Fibroblast of lung (primary cell): ENCODE measurements around the gene GPX8. TPM values are rescaled to one million over a fixed set of nuclear protein-coding genes. Genes with fewer than 3 reads are reported as not detected.

ENCODE experiments used
- DNase-seq, 2 donors: peaks; one replicate each; pipeline versions ENCODE4 v3.0.0 to v3.0.0-alpha.2; 2010; ENCODE audit warnings: low read depth in 2 of 2
- H2AFZ ChIP-seq: 2 replicates; pipeline ENCODE4 v1.5.1; 2012; ENCODE audit warnings: low read length, control low read depth, inconsistent platforms
- H3K27ac ChIP-seq: 2 replicates; pipeline ENCODE4 v1.5.1; 2011; ENCODE audit warnings: low read length, control low read depth; ENCODE audit not compliant: insufficient read depth
- H3K27me3 ChIP-seq: 2 replicates; pipeline ENCODE4 v1.5.1; 2011; ENCODE audit warnings: mild to moderate bottlenecking, low read length; ENCODE audit not compliant: control insufficient read depth, insufficient read depth
- H3K36me3 ChIP-seq: 2 replicates; pipeline ENCODE4 v1.5.1; 2011; ENCODE audit warnings: low read length; ENCODE audit not compliant: control insufficient read depth, insufficient read depth
- H3K4me1 ChIP-seq: 2 replicates; pipeline ENCODE4 v1.5.1; 2011; ENCODE audit warnings: low read length; ENCODE audit not compliant: control insufficient read depth, insufficient read depth; ENCODE audit errors: extremely low read depth
- H3K4me2 ChIP-seq: 2 replicates; pipeline ENCODE4 v1.5.1; 2011; ENCODE audit warnings: low read length, control low read depth; ENCODE audit not compliant: insufficient read depth; ENCODE audit errors: extremely low read depth
- H3K4me3 ChIP-seq, 4 experiments: fragments of 200-600 bp in 1 of 4; sonication (generic) in 1 of 4; replicated peaks in 1 of 4; 2 replicates each; pipeline ENCODE4 v1.5.1; 2011 to 2016; ENCODE audit warnings: low read length in 4 of 4, low read depth in 3 of 4, mild to moderate bottlenecking in 3 of 4, control low read depth in 2 of 4, inconsistent platforms in 1 of 4, mixed read lengths in 1 of 4; ENCODE audit not compliant: insufficient read depth in 1 of 4; ENCODE audit errors: control extremely low read depth in 1 of 4
- H3K79me2 ChIP-seq: 2 replicates; pipeline ENCODE4 v1.5.1; 2012; ENCODE audit warnings: mild to moderate bottlenecking, low read length, inconsistent platforms; ENCODE audit not compliant: control insufficient read depth, insufficient read depth
- H3K9ac ChIP-seq: 2 replicates; pipeline ENCODE4 v1.5.1; 2011; ENCODE audit warnings: mild to moderate bottlenecking, low read length, control low read depth; ENCODE audit not compliant: insufficient read depth
- H3K9me3 ChIP-seq: 2 replicates; pipeline ENCODE4 v1.5.1; 2012; ENCODE audit warnings: low read depth, low read length; ENCODE audit not compliant: control insufficient read depth, insufficient read depth
- H4K20me1 ChIP-seq: 2 replicates; pipeline ENCODE4 v1.5.1; 2011; ENCODE audit warnings: low read length; ENCODE audit not compliant: control insufficient read depth, insufficient read depth; ENCODE audit errors: extremely low read depth
- EZH2 ChIP-seq: IDR thresholded peaks from 2 replicates; pipeline ENCODE4 v1.5.1; 2012; ENCODE audit warnings: low read length, control low read depth, mild to moderate bottlenecking; ENCODE audit errors: missing control alignments
- polyA plus RNA-seq, 2 donors: library from polyadenylated mRNA; depleted of rRNA in 1 of 2; stranded (reverse) in 1 of 2; unstranded in 1 of 2; fragments of >200 nt; gene quantifications; 2 replicates each; pipeline ENCODE4 v1.2.1, GENCODE V29; 2011 to 2012; ENCODE audit warnings: missing spikeins in 1 of 2
- total RNA-seq: library from RNA; depleted of rRNA; stranded (reverse); fragments of >200 nt; gene quantifications from 2 replicates; pipeline ENCODE4 v1.2.1, GENCODE V29; 2014
- TF ChIP-seq, protein P1 (sequence below), 2 donors: IDR thresholded peaks in 1 of 2; conservative IDR thresholded peaks in 1 of 2; 1 replicate in 1 of 2; 2 replicates in 1 of 2; pipeline ENCODE4 v1.5.1; 2011 to 2012; ENCODE audit warnings: low read length in 2 of 2, control low read depth in 1 of 2, inconsistent platforms in 1 of 2, low read depth in 1 of 2, mild to moderate bottlenecking in 1 of 2

Gene GPX8
- total and polyA plus RNA-seq, 2 donors (not counting 1 experiment from before 2014, with no cell fraction given): 84.7 to 241 TPM

DNA sequence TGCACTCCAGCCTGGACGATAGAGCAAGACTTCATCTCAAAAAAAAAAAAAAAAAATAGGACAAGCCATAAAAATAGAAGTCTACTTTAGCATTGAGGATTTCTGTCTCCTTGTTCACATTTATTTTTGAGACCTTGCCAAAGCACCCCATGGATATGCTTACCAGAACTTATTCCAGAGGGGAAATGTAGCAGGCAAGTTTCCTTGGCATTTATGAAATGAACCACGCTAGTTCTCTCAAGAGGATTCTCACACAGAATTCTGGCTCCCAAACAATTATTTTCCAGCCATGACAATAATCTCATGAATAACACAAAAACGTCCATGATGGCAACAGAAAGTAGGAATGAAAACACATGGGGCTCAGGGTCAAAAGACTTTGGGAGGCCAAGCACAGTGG lies 23.4 kb upstream of the GPX8 start:
- no peak overlapping the region for H3K9ac ChIP-seq
- H3K36me3 ChIP-seq: no peaks in the 10 kb centered on the region
- H2AFZ ChIP-seq: no peak overlapping the region
- no peak for TF ChIP-seq EZH2
- TF ChIP-seq, protein P1, sequence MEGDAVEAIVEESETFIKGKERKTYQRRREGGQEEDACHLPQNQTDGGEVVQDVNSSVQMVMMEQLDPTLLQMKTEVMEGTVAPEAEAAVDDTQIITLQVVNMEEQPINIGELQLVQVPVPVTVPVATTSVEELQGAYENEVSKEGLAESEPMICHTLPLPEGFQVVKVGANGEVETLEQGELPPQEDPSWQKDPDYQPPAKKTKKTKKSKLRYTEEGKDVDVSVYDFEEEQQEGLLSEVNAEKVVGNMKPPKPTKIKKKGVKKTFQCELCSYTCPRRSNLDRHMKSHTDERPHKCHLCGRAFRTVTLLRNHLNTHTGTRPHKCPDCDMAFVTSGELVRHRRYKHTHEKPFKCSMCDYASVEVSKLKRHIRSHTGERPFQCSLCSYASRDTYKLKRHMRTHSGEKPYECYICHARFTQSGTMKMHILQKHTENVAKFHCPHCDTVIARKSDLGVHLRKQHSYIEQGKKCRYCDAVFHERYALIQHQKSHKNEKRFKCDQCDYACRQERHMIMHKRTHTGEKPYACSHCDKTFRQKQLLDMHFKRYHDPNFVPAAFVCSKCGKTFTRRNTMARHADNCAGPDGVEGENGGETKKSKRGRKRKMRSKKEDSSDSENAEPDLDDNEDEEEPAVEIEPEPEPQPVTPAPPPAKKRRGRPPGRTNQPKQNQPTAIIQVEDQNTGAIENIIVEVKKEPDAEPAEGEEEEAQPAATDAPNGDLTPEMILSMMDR (conservative IDR thresholded peaks at IDR 0.05 in 1 of 2, IDR thresholded peaks at IDR 0.05 in 1 of 2; ENCODE audit: low read depth in 1 of 2, low read length in 2 of 2): no peak
- no peaks in the 10 kb centered on the region for H3K9me3 ChIP-seq
- no peak overlapping the region for H3K4me2 ChIP-seq
- H3K4me1 ChIP-seq: no peaks in the 10 kb centered on the region
- DNase-seq: no peak
- no peak overlapping the region for H3K27ac ChIP-seq
- no peaks in the 10 kb centered on the region for H3K27me3 ChIP-seq
- no peaks in the 10 kb centered on the region for H4K20me1 ChIP-seq
- no peak overlapping the region for H3K4me3 ChIP-seq
- H3K79me2 ChIP-seq: no peaks in the 10 kb centered on the region

DNA sequence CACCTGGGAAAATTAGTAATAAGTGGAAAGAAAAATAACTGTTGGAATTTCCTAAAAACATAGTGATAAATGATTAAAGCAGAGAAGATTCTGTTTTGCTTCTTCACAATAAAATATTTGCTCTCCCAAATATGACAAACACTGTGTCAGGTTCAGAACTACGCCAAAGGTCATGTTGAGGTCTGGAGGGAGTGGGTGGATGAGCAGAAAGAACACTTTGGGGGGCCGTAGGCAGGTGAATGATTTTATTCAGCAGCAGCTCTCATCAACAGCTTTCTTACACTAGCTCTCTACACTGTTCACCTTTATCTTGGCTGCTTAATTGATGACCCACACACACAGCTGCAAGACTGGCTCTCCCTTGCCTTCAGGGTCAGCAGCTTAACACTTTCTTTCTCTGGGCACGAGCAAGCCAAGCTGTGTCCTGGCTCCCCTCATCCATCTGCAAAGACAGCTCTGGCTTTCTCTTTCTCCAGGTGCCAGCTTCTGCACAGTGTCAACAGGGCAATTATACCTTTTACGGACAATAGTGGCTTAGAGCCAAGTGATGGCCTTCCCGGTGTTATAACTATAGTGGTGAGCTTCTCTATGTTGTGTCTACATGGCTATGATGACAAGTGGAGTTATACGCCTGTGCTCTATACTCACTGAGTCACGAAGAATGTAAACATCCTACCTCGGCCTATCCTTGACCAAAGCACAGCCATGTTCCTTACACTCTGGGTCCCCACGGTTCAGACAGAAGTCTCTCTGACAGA lies 18.9 kb upstream of the GPX8 start:
- no peak overlapping the region for H3K9ac ChIP-seq
- H3K9me3 ChIP-seq: no peaks in the 10 kb centered on the region
- no peak for DNase-seq
- no peak overlapping the region for H3K27ac ChIP-seq
- TF ChIP-seq, protein P1 (conservative IDR thresholded peaks at IDR 0.05 in 1 of 2, IDR thresholded peaks at IDR 0.05 in 1 of 2; ENCODE audit: low read depth in 1 of 2, low read length in 2 of 2): no peak
- no peak for TF ChIP-seq EZH2
- H3K4me3 ChIP-seq: no peak overlapping the region
- H3K79me2 ChIP-seq: no peaks in the 10 kb centered on the region
- H3K36me3 ChIP-seq: no peaks in the 10 kb centered on the region
- no peaks in the 10 kb centered on the region for H3K27me3 ChIP-seq
- no peak overlapping the region for H3K4me2 ChIP-seq
- H2AFZ ChIP-seq: no peak overlapping the region
- no peaks in the 10 kb centered on the region for H3K4me1 ChIP-seq
- H4K20me1 ChIP-seq: no peaks in the 10 kb centered on the region

DNA sequence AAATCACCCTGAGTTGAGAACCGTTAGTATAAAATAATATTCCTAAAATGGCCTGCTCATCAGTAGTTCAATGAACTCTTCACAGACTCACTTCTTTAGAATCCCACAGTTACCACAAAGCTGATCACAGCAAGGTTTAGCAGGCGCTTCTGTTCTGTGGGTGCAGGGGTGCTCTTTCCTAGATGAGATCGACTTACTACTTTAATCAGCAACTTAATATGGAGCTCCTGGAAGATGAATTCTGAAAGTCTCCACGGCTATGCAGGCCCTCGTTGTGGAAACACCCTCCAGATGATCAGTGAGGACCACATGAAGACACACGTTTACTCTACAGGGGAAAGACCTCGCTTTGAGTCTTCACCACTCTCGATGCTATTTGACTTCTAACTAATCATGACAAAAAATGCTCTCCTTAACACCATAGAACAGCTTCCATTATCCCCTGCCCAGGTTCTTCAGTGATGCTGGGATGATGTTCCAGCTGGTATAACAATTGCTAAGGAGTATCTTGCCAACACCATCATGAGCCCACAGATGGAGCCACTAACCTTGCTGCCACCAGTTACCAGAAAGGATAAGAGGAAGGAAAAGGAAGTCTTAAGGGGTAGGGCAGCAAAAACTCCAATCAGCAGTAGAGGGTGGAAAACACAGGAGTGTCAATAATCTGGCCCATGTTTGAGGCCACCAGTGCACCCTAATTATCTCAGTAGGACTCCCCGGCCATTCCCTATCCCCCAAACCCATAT lies 17.9 kb upstream of the GPX8 start:
- Histone ChIP-seq H4K20me1 (no peaks in the 10 kb centered on the region), H3K27ac (no peak overlapping the region), H3K4me2 (no peak overlapping the region), H3K4me1 (no peaks in the 10 kb centered on the region), H3K27me3 (no peaks in the 10 kb centered on the region), H3K79me2 (no peaks in the 10 kb centered on the region), H3K9ac (no peak overlapping the region), H2AFZ (no peak overlapping the region), H3K4me3 (no peak overlapping the region), H3K36me3 (no peaks in the 10 kb centered on the region), H3K9me3 (no peaks in the 10 kb centered on the region)
- no peak for TF ChIP-seq EZH2
- TF ChIP-seq, protein P1 (conservative IDR thresholded peaks at IDR 0.05 in 1 of 2, IDR thresholded peaks at IDR 0.05 in 1 of 2; ENCODE audit: low read depth in 1 of 2, low read length in 2 of 2): no peak
- DNase-seq: no peak
